Fibroblast of lung (primary cell): ENCODE results near the gene NIPAL3.
"Not testable (repeated sequence)": the region's sequence is repeated elsewhere in the genome, so short reads cannot be mapped to it uniquely, and the experiment has no call there.

Experiments used
- EZH2 ChIP-seq: IDR thresholded peaks from 2 replicates; pipeline ENCODE4 v1.5.1; 2012; ENCODE audit warnings: low read length, control low read depth, mild to moderate bottlenecking; ENCODE audit errors: missing control alignments
- TF ChIP-seq, protein P1 (sequence below), 2 donors: IDR thresholded peaks in 1 of 2; conservative IDR thresholded peaks in 1 of 2; 1 replicate in 1 of 2; 2 replicates in 1 of 2; pipeline ENCODE4 v1.5.1; 2011 to 2012; ENCODE audit warnings: low read length in 2 of 2, control low read depth in 1 of 2, inconsistent platforms in 1 of 2, low read depth in 1 of 2, mild to moderate bottlenecking in 1 of 2

- TF ChIP-seq, protein P1, sequence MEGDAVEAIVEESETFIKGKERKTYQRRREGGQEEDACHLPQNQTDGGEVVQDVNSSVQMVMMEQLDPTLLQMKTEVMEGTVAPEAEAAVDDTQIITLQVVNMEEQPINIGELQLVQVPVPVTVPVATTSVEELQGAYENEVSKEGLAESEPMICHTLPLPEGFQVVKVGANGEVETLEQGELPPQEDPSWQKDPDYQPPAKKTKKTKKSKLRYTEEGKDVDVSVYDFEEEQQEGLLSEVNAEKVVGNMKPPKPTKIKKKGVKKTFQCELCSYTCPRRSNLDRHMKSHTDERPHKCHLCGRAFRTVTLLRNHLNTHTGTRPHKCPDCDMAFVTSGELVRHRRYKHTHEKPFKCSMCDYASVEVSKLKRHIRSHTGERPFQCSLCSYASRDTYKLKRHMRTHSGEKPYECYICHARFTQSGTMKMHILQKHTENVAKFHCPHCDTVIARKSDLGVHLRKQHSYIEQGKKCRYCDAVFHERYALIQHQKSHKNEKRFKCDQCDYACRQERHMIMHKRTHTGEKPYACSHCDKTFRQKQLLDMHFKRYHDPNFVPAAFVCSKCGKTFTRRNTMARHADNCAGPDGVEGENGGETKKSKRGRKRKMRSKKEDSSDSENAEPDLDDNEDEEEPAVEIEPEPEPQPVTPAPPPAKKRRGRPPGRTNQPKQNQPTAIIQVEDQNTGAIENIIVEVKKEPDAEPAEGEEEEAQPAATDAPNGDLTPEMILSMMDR (conservative IDR thresholded peaks at IDR 0.05 in 1 of 2, IDR thresholded peaks at IDR 0.05 in 1 of 2; ENCODE audit: low read depth in 1 of 2, low read length in 2 of 2): not testable (repeated sequence)
- TF ChIP-seq EZH2: not testable (repeated sequence)
Observed at GRCh38 chr1:24488159-24488558, 72.6 kb downstream of the NIPAL3 start.
